Mucosa of descending colon (tissue), 3 donors: ENCODE results near the gene SPTBN5. TPM values are rescaled to one million over a fixed set of nuclear protein-coding genes. Genes with fewer than 3 reads are reported as not detected.

Source experiments
- ATAC-seq: fragments of 200-7000 bp; cut with Tn5 transposase; one replicate; pipeline ENCODE4 v1.9.1; 2020; ENCODE audit warnings: mild to moderate bottlenecking, moderate library complexity
- DNase-seq, 3 donors: peaks; one replicate each; pipeline ENCODE4 v3.0.0-alpha.2; 2020
- H3K36me3 ChIP-seq: fragments of 200-600 bp; one replicate; pipeline ENCODE4 v1.8.0; 2021; ENCODE audit warnings: low read depth, mild to moderate bottlenecking
- H3K4me1 ChIP-seq: fragments of 200-600 bp; one replicate; pipeline ENCODE4 v1.8.0; 2021; ENCODE audit warnings: low read depth, mild to moderate bottlenecking
- H3K4me3 ChIP-seq: fragments of 200-600 bp; one replicate; pipeline ENCODE4 v1.8.0; 2021; ENCODE audit warnings: mild to moderate bottlenecking
- H3K9me3 ChIP-seq: fragments of 200-600 bp; one replicate; pipeline ENCODE4 v1.8.0; 2021; ENCODE audit warnings: mild to moderate bottlenecking
- intact Hi-C, 2 donors: fragments of 100-400 bp; cut with DNase I in 1 of 2; cut with micrococcal nuclease in 1 of 2; formaldehyde crosslinking; loops; one replicate each; pipeline versions ENCODE4 v1.11.0 to v1.11.1; 2022; cut with DNase I, micrococcal nuclease
- total RNA-seq, 3 donors: library from RNA; stranded (reverse); fragmentation: NEBNext Ultra II Directional in 2 of 3; extraction: Animal tissue kit (Norgen Biotek cat#: 25700) in 2 of 3; gene quantifications; one replicate each; pipeline versions ENCODE4 v1.2.1 to v1.2.4, GENCODE V29; 2021 to 2023
- TF ChIP-seq, protein P1 (sequence below): fragments of 200-600 bp; IDR thresholded peaks from one replicate; pipeline ENCODE4 v1.8.0; 2022; ENCODE audit warnings: antibody characterized with exemption, mild to moderate bottlenecking
- donor health status: DM: no; HTN: no; CAD: no; lungs with moderate emphysema.
- donor health status: DM: no; HTN: no; CAD: no.
- donor health status: DM: no; HTN: yes; CAD: no.

The SPTBN5 gene
- total RNA-seq, 3 donors from 2014 or later: 0.36 to 2.2 (median 0.87) TPM

DNA sequence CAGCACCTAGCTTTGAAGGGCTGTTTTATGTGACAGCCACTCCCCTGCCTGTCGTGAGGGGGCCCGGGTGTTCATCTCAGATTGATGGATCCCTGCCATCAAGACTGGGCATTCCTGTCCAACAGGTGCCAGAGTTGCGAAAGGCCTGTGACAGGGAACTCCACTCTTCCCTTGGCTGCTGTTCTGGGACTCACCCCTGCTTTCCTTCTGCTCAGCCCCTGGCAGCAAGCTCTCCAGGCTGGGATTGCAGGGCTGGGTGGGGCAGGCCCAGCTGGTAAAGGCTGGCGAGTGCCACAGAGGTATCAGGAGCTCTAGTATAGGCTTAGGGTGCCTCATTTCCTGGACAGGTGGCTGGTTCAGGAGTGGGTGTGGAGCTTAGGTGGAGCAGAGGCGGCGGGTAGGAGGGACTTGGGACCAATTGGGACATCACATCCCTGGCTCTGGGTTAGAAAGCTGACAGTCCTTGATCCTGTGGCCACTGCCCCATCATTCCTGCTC is 55.4 kb downstream of the SPTBN5 start, which contains the start of gene PLA2G4B:
PLA2G4B (plus strand) TSS at position 448 of the 498 bp plus-strand sequence. CDS start 67 bp downstream, outside the sequence.
- intact Hi-C loops: no loop called here
- peak; percentile 94 for ATAC-seq
- Histone ChIP-seq H3K9me3 (no peaks in the 10 kb centered on the region), H3K4me1 (peaks cover 9% of the 10 kb centered on the region), H3K36me3 (no peaks in the 10 kb centered on the region), H3K4me3 (no peak within 1 kb of the TSS)
- peak; percentile 76 to 87 (median 84) for DNase-seq
- TF ChIP-seq, protein P1, sequence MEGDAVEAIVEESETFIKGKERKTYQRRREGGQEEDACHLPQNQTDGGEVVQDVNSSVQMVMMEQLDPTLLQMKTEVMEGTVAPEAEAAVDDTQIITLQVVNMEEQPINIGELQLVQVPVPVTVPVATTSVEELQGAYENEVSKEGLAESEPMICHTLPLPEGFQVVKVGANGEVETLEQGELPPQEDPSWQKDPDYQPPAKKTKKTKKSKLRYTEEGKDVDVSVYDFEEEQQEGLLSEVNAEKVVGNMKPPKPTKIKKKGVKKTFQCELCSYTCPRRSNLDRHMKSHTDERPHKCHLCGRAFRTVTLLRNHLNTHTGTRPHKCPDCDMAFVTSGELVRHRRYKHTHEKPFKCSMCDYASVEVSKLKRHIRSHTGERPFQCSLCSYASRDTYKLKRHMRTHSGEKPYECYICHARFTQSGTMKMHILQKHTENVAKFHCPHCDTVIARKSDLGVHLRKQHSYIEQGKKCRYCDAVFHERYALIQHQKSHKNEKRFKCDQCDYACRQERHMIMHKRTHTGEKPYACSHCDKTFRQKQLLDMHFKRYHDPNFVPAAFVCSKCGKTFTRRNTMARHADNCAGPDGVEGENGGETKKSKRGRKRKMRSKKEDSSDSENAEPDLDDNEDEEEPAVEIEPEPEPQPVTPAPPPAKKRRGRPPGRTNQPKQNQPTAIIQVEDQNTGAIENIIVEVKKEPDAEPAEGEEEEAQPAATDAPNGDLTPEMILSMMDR: no peak

DNA sequence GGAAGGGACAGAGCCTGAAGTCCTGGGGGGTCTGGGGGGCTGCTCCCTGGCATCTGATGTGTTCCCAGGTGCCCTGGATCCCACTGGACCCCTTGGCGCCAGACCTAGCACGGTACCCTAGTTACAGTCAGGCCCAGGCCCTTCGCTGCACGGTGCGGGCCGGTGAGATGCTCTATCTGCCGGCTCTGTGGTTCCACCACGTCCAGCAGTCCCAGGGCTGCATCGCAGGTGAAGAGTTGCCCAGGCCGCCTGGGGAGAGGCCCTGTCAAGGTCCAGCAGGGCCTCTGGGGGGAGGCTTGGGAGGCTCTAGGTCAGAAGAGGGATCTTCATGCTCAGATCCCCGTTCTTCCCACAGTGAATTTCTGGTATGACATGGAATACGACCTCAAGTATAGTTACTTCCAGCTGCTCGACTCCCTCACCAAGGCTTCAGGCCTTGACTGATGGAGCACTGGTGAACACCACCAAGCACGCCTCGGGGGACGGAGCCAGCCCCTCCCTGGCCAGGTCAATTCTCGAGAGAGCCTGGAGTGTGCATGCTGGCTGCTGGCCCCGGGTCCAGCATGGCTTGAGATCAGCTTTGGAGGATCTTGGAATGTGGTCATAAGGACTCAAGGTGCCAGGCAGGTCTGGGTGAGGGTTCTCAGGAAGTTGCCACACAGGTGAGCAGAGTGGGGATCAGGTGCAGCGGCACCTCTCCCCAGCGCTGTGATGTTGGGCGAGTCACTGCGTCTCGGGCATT is 57.0 kb downstream of the SPTBN5 start:
- no peak overlapping the region for H3K4me3 ChIP-seq
- DNase-seq (no peak), ATAC-seq (no peak)
- TF ChIP-seq, protein P1: no peak
- no peaks in the 10 kb centered on the region for H3K36me3 ChIP-seq
- peaks cover 9% of the 10 kb centered on the region for H3K4me1 ChIP-seq
- H3K9me3 ChIP-seq: no peaks in the 10 kb centered on the region
- intact Hi-C loops: no loop called here

DNA sequence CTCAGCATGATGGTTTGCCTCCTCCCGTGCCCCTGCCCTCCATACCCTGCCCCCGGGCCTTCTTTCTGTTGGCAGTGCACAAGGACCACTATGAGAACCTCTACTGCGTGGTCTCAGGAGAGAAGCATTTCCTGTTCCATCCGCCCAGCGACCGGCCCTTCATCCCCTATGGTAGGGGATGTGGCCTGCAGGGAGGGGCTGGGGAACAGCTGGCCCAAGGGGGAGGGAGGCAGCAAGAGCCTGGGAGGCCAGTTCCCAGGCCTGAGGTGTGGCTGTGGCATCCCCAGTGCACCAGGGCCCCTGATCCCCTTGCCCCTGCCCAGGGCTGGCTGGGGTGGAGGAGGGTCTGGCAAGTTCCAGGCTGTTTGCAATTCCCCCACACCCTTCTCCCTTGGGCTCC is 57.8 kb downstream of the SPTBN5 start:
- intact Hi-C loops: no loop called here
- H3K9me3 ChIP-seq: no peaks in the 10 kb centered on the region
- H3K4me1 ChIP-seq: peaks cover 9% of the 10 kb centered on the region
- H3K36me3 ChIP-seq: no peaks in the 10 kb centered on the region
- DNase-seq (no peak), ATAC-seq (no peak)
- H3K4me3 ChIP-seq: no peak overlapping the region
- TF ChIP-seq, protein P1: no peak

DNA sequence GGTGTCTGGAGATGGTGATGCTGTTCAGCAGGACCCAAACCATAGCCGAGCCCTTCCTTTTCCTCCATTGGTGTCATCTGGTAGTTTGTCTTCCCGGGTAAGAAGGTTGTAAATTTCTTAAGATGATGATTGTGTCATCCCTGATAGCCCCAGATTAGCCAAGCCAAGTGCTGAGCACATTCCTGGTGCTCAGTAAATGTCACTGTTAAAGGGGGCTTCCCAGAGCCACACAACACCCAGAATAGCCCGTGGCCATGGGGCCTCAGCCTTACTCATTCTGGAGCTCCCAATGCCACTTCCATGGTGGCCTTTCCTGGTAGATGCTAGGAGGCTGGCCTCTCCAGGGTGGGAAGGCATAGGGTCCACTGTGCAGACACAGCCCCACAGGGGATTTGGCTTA is 59.8 kb downstream of the SPTBN5 start:
- Histone ChIP-seq H3K9me3 (no peaks in the 10 kb centered on the region), H3K4me3 (no peak overlapping the region), H3K36me3 (no peaks in the 10 kb centered on the region), H3K4me1 (peaks cover 15% of the 10 kb centered on the region)
- ATAC-seq (no peak), DNase-seq (no peak)
- intact Hi-C loops: no loop called here
- TF ChIP-seq, protein P1: no peak

DNA sequence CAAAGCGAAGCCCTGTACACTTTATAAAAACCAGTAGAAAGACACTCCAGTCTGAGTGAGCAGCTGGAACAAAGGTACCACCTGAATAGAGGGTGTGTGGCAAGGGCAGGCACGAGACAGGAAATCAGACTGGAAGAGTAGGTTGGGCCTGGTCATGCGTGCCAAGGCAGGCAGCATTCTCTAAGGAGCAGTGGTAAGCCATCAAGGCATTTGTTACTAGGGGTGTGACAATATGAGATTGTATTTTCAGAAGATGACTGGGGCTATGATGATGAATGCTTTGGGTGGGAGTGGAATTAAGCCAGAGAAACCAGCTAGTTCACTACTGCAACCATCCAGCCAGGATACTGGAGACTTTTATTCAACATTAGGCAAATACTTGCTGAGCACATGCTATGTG is 61.0 kb downstream of the SPTBN5 start:
- no peaks in the 10 kb centered on the region for H3K36me3 ChIP-seq
- H3K9me3 ChIP-seq: no peaks in the 10 kb centered on the region
- intact Hi-C loops: no loop called here
- H3K4me1 ChIP-seq: peaks cover 10% of the 10 kb centered on the region
- DNase-seq (no peak), ATAC-seq (peak; percentile 9)
- H3K4me3 ChIP-seq: no peak overlapping the region
- TF ChIP-seq, protein P1: no peak
